K562 (cell line): Measurements from ENCODE around the gene TMCC2. TPM values are rescaled to one million over a fixed set of nuclear protein-coding genes. Genes with fewer than 3 reads are reported as not detected.
A peak's percentile ranks its signal among the peaks of the same experiment; 100 is the strongest.

Experiments used
- ATF2 ChIP-seq: sonication (generic); formaldehyde crosslinking; IDR thresholded peaks from 2 replicates; pipeline ENCODE4 v1.8.1; 2022; ENCODE audit warnings: missing genetic modification reagents
- CBFA2T3 ChIP-seq: fragments of 450-650 bp; IDR thresholded peaks from 2 replicates; pipeline ENCODE4 v1.6.1; 2017
- CBX3 ChIP-seq, 2 experiments: IDR thresholded peaks; 1 replicate in 1 of 2; 2 replicates in 1 of 2; pipeline ENCODE4 v1.6.1; 2012; ENCODE audit warnings: inconsistent platforms in 2 of 2, low read length in 2 of 2, borderline replicate concordance in 1 of 2, control low read depth in 1 of 2
- EP300 ChIP-seq: IDR thresholded peaks from 2 replicates; pipeline ENCODE4 v1.6.1; 2012; ENCODE audit warnings: low read length, improper control_type of control experiment
- FOXM1 ChIP-seq, 2 experiments: fragments of 450-650 bp in 1 of 2; sonication (generic) in 1 of 2; formaldehyde crosslinking in 1 of 2; IDR thresholded peaks; 2 replicates each; pipeline versions ENCODE4 v1.6.1 to v1.9.0; 2017 to 2022; ENCODE audit warnings: low read depth in 2 of 2, mild to moderate bottlenecking in 2 of 2, missing genetic modification reagents in 1 of 2, moderate library complexity in 1 of 2
- JUND ChIP-seq, 2 experiments: IDR thresholded peaks; 2 replicates in 1 of 2; 3 replicates in 1 of 2; pipeline ENCODE4 v1.6.1; 2011; ENCODE audit warnings: borderline replicate concordance in 2 of 2, low read depth in 2 of 2, low read length in 2 of 2, improper control_type of control experiment in 1 of 2, missing biosample characterization in 1 of 2, missing genetic modification characterization in 1 of 2, missing genetic modification reagents in 1 of 2
- MAFK ChIP-seq: IDR thresholded peaks from 2 replicates; pipeline ENCODE4 v1.6.1; 2011; ENCODE audit warnings: low read length, improper control_type of control experiment
- MEF2D ChIP-seq: conservative IDR thresholded peaks from 2 replicates; pipeline ENCODE4 v1.6.1; 2016; ENCODE audit warnings: low read depth, missing genetic modification characterization, missing compliant biosample characterization
- MEIS2 ChIP-seq: fragments of 450-650 bp; IDR thresholded peaks from 2 replicates; pipeline ENCODE4 v1.6.1; 2014; ENCODE audit warnings: mild to moderate bottlenecking; ENCODE audit not compliant: partially characterized antibody
- NCOR1 ChIP-seq: fragments of 450-650 bp; IDR thresholded peaks from 2 replicates; pipeline ENCODE4 v1.6.1; 2016; ENCODE audit warnings: mild to moderate bottlenecking, moderate library complexity
- NR2C1 ChIP-seq, 2 experiments: fragments of 450-650 bp; IDR thresholded peaks; 2 replicates each; pipeline ENCODE4 v1.6.1; 2017; ENCODE audit warnings: mild to moderate bottlenecking in 2 of 2, antibody characterized with exemption in 1 of 2, inconsistent platforms in 1 of 2, missing compliant biosample characterization in 1 of 2, missing genetic modification characterization in 1 of 2
- PTRF ChIP-seq: fragments of 450-650 bp; IDR thresholded peaks from 2 replicates; pipeline ENCODE4 v1.6.1; 2016; ENCODE audit warnings: mild to moderate bottlenecking, missing genetic modification characterization, missing compliant biosample characterization
- PYGO2 ChIP-seq: fragments of 450-650 bp; IDR thresholded peaks from 2 replicates; pipeline ENCODE4 v1.6.1; 2016; ENCODE audit warnings: mild to moderate bottlenecking, missing genetic modification characterization, moderate library complexity, missing compliant biosample characterization
- SMARCA4 ChIP-seq: fragments of 450-650 bp; IDR thresholded peaks from 2 replicates; pipeline ENCODE4 v1.6.1; 2016
- SNAPC5 ChIP-seq: fragments of 250-450 bp; sonication (Bioruptor Pico); IDR thresholded peaks from 2 replicates; pipeline ENCODE4 v1.8.0; 2021; ENCODE audit warnings: moderate library complexity, mild to moderate bottlenecking, inconsistent platforms
- TCF3 ChIP-seq: sonication (generic); formaldehyde crosslinking; IDR thresholded peaks from 2 replicates; pipeline ENCODE4 v1.4.0; 2020; ENCODE audit warnings: mild to moderate bottlenecking, missing genetic modification reagents
- ZC3H11A ChIP-seq: IDR thresholded peaks from 2 replicates; pipeline ENCODE4 v1.6.1; 2012; ENCODE audit warnings: low read depth, low read length, improper control_type of control experiment
- ZNF609 ChIP-seq: sonication (generic); formaldehyde crosslinking; IDR thresholded peaks from 2 replicates; pipeline ENCODE4 v1.8.1; 2023; ENCODE audit warnings: missing genetic modification reagents, mild to moderate bottlenecking, borderline replicate concordance
- ZNF696 ChIP-seq: fragments of 250-450 bp; sonication (Bioruptor Pico); conservative IDR thresholded peaks from 2 replicates; pipeline ENCODE4 v1.4.0; 2020; ENCODE audit warnings: mild to moderate bottlenecking, moderate library complexity
- ZNF830 ChIP-seq: fragments of 250-450 bp; sonication (Bioruptor Pico); IDR thresholded peaks from 2 replicates; pipeline ENCODE4 v1.5.0; 2021; ENCODE audit warnings: mild to moderate bottlenecking
- polyA plus RNA-seq, 8 experiments: library from polyadenylated mRNA; depleted of rRNA in 4 of 8; stranded (reverse) in 5 of 8; unstranded in 3 of 8; fragments of >200 nt; fragmentation: Nextera tagmentation in 2 of 8; fragmentation: Illumina TruSeq in 1 of 8; extraction: Ambion mirVana in 2 of 8; extraction: Trizol in 1 of 8; gene quantifications; 2 replicates each; pipeline versions ENCODE4 v1.2.1 to v1.2.3, GENCODE V29; 2011 to 2014; ENCODE audit warnings: inconsistent platforms in 1 of 8, missing spikeins in 1 of 8
- total RNA-seq, 7 experiments: library from RNA; depleted of rRNA in 6 of 7; stranded (reverse); fragments of >200 nt in 6 of 7; fragmentation: Illumina TruSeq in 2 of 7; extraction: Trizol in 2 of 7; gene quantifications; 2 replicates each; pipeline versions ENCODE4 v1.2.1 to v1.2.3, GENCODE V29; 2011 to 2021; ENCODE audit warnings: low replicate concordance in 1 of 7
- TF ChIP-seq, protein P1 (sequence below): fragments of 450-650 bp; IDR thresholded peaks from 2 replicates; pipeline ENCODE4 v1.6.1; 2017; ENCODE audit warnings: mild to moderate bottlenecking, moderate library complexity

The TMCC2 gene
- total and polyA plus RNA-seq, 9 of the 15 experiments (the other 6 are each of a cell fraction or from before 2014, with no cell fraction given), result 0.06 to 1.8 (median 0.98) TPM

DNA sequence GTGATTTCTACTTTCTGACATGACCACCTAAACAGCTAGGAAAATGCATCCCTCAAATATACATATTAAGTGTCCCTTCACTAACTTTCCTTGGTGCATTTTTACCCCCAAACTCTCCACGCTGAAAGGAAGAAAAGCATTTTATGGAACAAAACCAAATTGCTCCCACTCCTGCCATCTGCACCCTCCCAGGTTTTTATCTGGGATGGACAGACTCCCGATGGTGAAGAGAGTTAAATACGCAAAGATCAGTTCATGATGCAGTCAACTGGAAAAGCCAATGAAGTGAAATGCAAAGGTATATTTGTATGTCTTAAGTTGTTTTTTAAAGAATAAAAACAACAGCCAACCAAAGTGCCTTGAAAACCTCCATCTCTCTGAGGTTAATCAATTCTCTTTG, 18.9 kb upstream of the TMCC2 start (continued):
- no peak for TF ChIP-seq ZNF609
- peak; percentile 49; the same call in 1 of the 2 replicates for TF ChIP-seq EP300
- TF ChIP-seq NR2C1 (IDR thresholded peaks at IDR 0.05), result no peak
- TF ChIP-seq NR2C1 (tag; IDR thresholded peaks at IDR 0.05), result no peak
- TF ChIP-seq CBX3 (IDR thresholded peaks at IDR 0.05; ENCODE audit: borderline replicate concordance in 1 of 2, low read length in 2 of 2), result no peak
- TF ChIP-seq NCOR1, result peak; percentile 60; the same call in 1 of the 2 replicates
- TF ChIP-seq PTRF (tag), result no peak
- TF ChIP-seq MEF2D (tag), result no peak
- TF ChIP-seq MAFK, result no peak
- TF ChIP-seq ZNF830 (CRISPR knock-in tag), result no peak
- no peak for TF ChIP-seq ATF2 (CRISPR knock-in tag)
- TF ChIP-seq CBFA2T3, result peak; percentile 81
- TF ChIP-seq FOXM1 (IDR thresholded peaks at IDR 0.05; ENCODE audit: low read depth), result no peak
- TF ChIP-seq FOXM1 (CRISPR knock-in tag; IDR thresholded peaks at IDR 0.05; ENCODE audit: low read depth), result no peak
- TF ChIP-seq JUND (IDR thresholded peaks at IDR 0.05; ENCODE audit: borderline replicate concordance, low read depth, low read length), result 0 out of 2 replicates have a peak, but pooled peaks have one; percentile 21
- no peak for TF ChIP-seq JUND (tag; IDR thresholded peaks at IDR 0.05; ENCODE audit: borderline replicate concordance, low read depth, low read length)
- no peak for TF ChIP-seq SNAPC5
- TF ChIP-seq ZNF696, result no peak
- no peak for TF ChIP-seq MEIS2
- TF ChIP-seq TCF3, result peak; percentile 79
- TF ChIP-seq, protein P1, sequence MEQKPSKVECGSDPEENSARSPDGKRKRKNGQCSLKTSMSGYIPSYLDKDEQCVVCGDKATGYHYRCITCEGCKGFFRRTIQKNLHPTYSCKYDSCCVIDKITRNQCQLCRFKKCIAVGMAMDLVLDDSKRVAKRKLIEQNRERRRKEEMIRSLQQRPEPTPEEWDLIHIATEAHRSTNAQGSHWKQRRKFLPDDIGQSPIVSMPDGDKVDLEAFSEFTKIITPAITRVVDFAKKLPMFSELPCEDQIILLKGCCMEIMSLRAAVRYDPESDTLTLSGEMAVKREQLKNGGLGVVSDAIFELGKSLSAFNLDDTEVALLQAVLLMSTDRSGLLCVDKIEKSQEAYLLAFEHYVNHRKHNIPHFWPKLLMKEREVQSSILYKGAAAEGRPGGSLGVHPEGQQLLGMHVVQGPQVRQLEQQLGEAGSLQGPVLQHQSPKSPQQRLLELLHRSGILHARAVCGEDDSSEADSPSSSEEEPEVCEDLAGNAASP, result no peak
- no peak for TF ChIP-seq PYGO2 (tag)
- no peak for TF ChIP-seq ZC3H11A
- TF ChIP-seq SMARCA4, result peak; percentile 72; the same call in 1 of the 2 replicates
